ENCODE measurements around the gene RCOR1. TPM values are rescaled to one million over a fixed set of nuclear protein-coding genes. Genes with fewer than 3 reads are reported as not detected.

RCOR1 gene
- total RNA-seq, 6 experiments from 2014 or later = 24.5 to 27.6 (median 25.1) TPM

DNA sequence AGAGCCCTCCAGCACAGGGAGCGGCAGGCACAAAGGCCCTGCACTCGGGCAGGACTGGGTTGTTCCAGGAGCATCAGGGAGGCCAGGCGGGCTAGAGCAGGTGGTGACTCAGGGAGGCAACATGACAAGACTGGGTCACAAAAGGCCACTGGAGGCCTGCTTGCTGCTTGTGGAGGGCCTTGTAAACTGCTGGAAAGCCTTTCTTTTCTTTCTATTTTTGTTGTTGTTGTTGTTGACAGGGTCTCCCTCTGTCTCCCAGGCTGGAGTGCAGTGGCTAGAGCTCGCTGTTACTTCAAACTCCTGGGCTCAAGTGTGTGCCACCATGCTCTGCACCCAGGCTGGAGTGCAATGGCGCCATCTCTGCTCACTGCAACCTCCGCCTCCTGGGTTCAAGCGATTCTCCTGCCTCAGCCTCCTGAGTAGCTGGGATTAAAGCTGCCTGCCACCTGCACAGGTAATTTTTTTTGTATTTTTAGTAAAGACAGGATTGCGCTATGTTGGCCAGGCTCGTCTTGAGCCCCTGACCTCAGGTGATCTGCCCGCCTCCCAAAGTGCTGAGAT lies 11.8 kb upstream of the RCOR1 start:
- peak; percentile 47 for DNase-seq
- Mint-ChIP-seq H3K36me3 (ENCODE audit: low read depth) (no peaks in the 10 kb centered on the region), H3K9me3 (no peaks in the 10 kb centered on the region), H3K4me1 (ENCODE audit: low read depth) (peaks cover 26% of the 10 kb centered on the region), H3K27me3 (ENCODE audit: insufficient read depth) (peaks cover 3% of the 10 kb centered on the region), H3K4me3 (peak overlapping the region; percentile 83), H3K27ac (peak overlapping the region; percentile 96)
- TF ChIP-seq, protein P1, sequence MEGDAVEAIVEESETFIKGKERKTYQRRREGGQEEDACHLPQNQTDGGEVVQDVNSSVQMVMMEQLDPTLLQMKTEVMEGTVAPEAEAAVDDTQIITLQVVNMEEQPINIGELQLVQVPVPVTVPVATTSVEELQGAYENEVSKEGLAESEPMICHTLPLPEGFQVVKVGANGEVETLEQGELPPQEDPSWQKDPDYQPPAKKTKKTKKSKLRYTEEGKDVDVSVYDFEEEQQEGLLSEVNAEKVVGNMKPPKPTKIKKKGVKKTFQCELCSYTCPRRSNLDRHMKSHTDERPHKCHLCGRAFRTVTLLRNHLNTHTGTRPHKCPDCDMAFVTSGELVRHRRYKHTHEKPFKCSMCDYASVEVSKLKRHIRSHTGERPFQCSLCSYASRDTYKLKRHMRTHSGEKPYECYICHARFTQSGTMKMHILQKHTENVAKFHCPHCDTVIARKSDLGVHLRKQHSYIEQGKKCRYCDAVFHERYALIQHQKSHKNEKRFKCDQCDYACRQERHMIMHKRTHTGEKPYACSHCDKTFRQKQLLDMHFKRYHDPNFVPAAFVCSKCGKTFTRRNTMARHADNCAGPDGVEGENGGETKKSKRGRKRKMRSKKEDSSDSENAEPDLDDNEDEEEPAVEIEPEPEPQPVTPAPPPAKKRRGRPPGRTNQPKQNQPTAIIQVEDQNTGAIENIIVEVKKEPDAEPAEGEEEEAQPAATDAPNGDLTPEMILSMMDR (IDR thresholded peaks at IDR 0.05) = peak; percentile 7; the same call in 1 of the 2 replicates

DNA sequence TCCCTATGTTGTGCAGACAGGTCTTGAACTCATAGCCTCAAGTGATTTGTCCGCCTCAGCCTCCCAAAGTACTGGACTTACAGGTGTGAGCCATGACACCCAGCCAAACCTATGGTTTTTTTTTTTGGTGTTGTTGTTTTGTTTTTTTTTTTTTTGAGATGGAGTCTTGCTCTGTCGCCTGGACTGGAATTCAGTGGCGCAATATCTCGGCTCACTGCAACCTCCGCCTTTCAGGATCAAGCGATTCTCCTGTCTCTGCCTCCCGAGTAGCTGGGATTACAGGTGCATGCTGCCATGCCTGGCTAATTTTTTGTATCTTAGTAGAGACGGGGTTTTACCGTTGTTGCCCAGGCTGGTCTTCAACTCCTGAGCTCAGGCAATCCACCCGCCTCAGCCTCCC lies 11.3 kb upstream of the RCOR1 start:
- no peak overlapping the region for H3K4me3 Mint-ChIP-seq
- peaks cover 4% of the 10 kb centered on the region for H3K27me3 Mint-ChIP-seq (ENCODE audit: insufficient read depth)
- no peak overlapping the region for H3K27ac Mint-ChIP-seq
- H3K9me3 Mint-ChIP-seq = no peaks in the 10 kb centered on the region
- H3K36me3 Mint-ChIP-seq (ENCODE audit: low read depth) = no peaks in the 10 kb centered on the region
- no peak for DNase-seq
- peaks cover 29% of the 10 kb centered on the region for H3K4me1 Mint-ChIP-seq (ENCODE audit: low read depth)
- TF ChIP-seq, protein P1 (IDR thresholded peaks at IDR 0.05) = no peak

DNA sequence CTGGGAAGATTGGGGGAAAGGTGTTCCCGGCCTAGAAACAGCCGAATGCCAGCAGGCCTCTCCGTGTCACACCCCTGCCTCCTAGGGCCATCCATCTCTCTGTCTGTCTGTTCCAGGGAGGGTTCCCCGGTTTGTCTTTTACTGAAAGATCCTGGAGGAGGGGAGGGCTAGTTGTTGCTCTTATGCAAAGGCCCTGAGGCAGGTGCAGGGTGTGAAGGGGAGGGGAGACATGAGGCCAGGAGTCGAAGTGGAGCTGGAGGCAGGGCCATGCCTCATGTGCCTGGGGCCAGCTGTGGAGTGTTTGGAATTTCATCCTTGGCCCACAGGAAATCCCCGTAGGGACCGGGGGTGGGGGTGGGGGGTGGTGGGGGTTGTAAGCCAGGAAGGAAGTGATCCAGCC lies 8.7 kb upstream of the RCOR1 start:
- H3K27me3 Mint-ChIP-seq (ENCODE audit: insufficient read depth) = peaks cover 3% of the 10 kb centered on the region
- no peaks in the 10 kb centered on the region for H3K36me3 Mint-ChIP-seq (ENCODE audit: low read depth)
- DNase-seq = no peak
- no peak overlapping the region for H3K4me3 Mint-ChIP-seq
- TF ChIP-seq, protein P1 (IDR thresholded peaks at IDR 0.05) = no peak
- no peak overlapping the region for H3K27ac Mint-ChIP-seq
- no peaks in the 10 kb centered on the region for H3K9me3 Mint-ChIP-seq
- H3K4me1 Mint-ChIP-seq (ENCODE audit: low read depth) = peaks cover 36% of the 10 kb centered on the region

DNA sequence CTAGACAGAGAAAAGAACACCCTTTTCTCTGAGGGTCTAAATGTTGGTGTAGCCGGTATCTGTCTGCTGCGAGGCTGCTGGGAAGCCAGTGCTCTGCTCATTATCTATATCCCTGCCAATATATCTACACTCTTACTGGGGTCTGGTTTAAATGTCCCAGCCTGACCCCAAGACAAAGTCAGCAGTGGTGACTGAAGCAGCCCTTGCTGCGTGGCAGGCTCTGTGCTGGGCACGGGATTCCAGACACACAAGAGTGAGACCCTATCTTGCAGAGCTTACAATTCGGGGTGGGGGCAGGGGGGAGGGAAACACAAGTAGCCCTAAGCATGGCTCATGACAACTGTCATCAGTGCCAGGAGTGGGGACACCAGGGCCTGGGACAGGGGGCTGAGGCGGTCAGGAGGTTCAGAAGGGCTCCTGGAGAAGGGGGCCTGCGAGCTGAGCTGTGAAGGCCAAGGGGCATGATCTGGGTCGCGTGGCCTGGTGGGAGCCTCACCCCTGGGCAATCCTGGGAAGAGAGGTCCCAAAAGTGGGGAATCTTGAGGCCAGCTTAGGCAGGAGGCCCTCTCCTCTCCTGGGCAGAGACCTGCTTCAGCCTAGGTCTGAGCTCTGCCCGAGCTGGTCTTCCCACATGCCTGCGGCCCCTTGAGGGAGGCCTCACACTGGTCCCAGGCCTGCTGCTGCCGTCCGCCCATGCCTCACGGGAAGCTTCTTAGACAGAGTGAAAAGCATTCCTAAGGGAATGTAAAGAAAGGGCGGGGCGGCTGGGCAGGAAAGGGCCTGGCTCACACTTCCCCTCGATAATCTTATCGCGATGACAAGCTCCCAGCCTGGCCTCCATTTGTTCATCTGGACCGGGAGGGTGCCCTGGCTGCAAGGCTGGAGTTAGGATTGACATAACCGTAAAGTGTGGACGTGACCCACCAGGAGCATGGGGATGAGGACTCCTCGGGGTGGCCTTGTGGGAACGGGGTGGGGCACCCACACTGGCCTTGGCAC lies 7.3 kb upstream of the RCOR1 start:
- Mint-ChIP-seq H3K4me1 (ENCODE audit: low read depth) (peaks cover 40% of the 10 kb centered on the region), H3K27ac (no peak overlapping the region), H3K9me3 (no peaks in the 10 kb centered on the region), H3K27me3 (ENCODE audit: insufficient read depth) (peaks cover 5% of the 10 kb centered on the region), H3K4me3 (no peak overlapping the region), H3K36me3 (ENCODE audit: low read depth) (no peaks in the 10 kb centered on the region)
- no peak for DNase-seq
- TF ChIP-seq, protein P1 (IDR thresholded peaks at IDR 0.05) = no peak

DNA sequence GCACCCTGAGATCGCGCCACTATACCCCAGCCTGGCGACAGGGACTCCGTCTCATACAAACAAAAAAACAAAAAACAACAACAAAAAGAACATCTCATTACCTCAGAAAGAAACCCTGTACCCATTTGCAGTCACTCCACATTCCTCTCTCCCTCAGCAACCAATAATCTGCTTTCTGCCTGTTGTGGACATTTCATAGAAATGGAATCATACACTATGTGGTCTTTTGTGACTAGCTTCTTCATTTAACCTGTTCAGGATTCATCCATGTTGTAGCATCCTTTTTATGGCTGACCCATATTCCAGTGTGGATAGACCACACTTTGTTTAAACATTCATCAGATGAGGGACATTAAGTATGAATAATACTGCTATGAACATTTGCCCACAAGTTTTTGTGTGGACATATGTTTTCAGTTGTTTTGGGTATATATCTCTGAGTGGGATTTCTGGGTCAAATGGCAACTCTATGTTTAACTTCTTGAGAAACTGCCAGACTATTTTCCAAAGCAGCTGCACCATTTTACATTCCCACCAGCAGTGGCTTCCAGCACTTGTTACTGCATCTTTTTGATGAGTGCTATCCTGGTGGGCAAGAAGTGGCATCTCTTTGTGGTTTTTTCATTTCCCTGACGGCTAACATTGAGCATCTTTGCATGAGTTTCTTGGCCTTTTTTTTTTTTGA lies 5.9 kb upstream of the RCOR1 start:
- TF ChIP-seq, protein P1 (IDR thresholded peaks at IDR 0.05) = no peak; the same call in 1 of the 2 replicates
- Mint-ChIP-seq H3K36me3 (ENCODE audit: low read depth) (no peaks in the 10 kb centered on the region), H3K27me3 (ENCODE audit: insufficient read depth) (peaks cover 5% of the 10 kb centered on the region), H3K27ac (no peak overlapping the region), H3K4me3 (no peak overlapping the region), H3K4me1 (ENCODE audit: low read depth) (peaks cover 44% of the 10 kb centered on the region), H3K9me3 (no peaks in the 10 kb centered on the region)
- no peak for DNase-seq
